Aorta (tissue), 4 donors: ENCODE measurements around the gene NCKIPSD. TPM values are rescaled to one million over a fixed set of nuclear protein-coding genes. Genes with fewer than 3 reads are reported as not detected.

Experiments used
- microRNA-seq, 2 donors: library from miRNA; unstranded; fragments of <30 nt; microRNA quantifications; one replicate each; pipeline ENCODE4 v1.2.0, GENCODE V29; 2020
- polyA plus RNA-seq, 2 donors: library from polyadenylated mRNA; stranded (reverse); fragments of 200-250 nt; gene quantifications; one replicate each; pipeline ENCODE4 v1.2.3, GENCODE V29; 2013
- total RNA-seq, 2 donors: library from RNA; stranded (reverse); fragmentation: NEBNext Ultra II Directional; extraction: Animal tissue kit (Norgen Biotek cat#: 25700); gene quantifications; one replicate each; pipeline ENCODE4 v1.2.1, GENCODE V29; 2021
- donor health status: healthy with polysubstance abuse.
- donor health status: Bipolar disorder and iron deficiency.
- donor health status: DM: no; HTN: no; CAD: no.
- donor health status: DM: yes; HTN: yes; CAD: no.

The NCKIPSD gene
- total and polyA plus RNA-seq, 4 donors = 11.8 to 31.9 (median 27.5) TPM

Small RNA genes lying within 50 kb of the gene (microRNA-seq; reads per million reads assigned to microRNA genes)
- 0 reads per million in 2 donors for gene MIR4793

Other genes starting within 250 kb of the NCKIPSD start
- gene CCDC51, start 245.8 kb downstream of the NCKIPSD start, total RNA-seq = 1 to 10 TPM; 6.4 to 6.7 TPM
- gene CCDC51, start 245.8 kb downstream of the NCKIPSD start, polyA plus RNA-seq = 10 to 100 TPM in 1 of 2 donors, 1 to 10 TPM in 1; 9.5 to 12.7 TPM
- 100 to 1,000 TPM; 114 to 128 TPM for gene TMA7, start 245.7 kb downstream of the NCKIPSD start, total RNA-seq
- 100 to 1,000 TPM; 302 to 686 TPM for gene TMA7, start 245.7 kb downstream of the NCKIPSD start, polyA plus RNA-seq
- gene ATRIP, start 239.2 kb downstream of the NCKIPSD start, total RNA-seq = 1 to 10 TPM; 5.0 to 6.3 TPM
- gene ATRIP, start 239.2 kb downstream of the NCKIPSD start, polyA plus RNA-seq = 1 to 10 TPM; 4.0 to 7.5 TPM
- gene SHISA5, start 181.7 kb downstream of the NCKIPSD start, total RNA-seq = 100 to 1,000 TPM; 170 to 183 TPM
- gene SHISA5, start 181.7 kb downstream of the NCKIPSD start, polyA plus RNA-seq = 100 to 1,000 TPM in 1 of 2 donors, 10 to 100 TPM in 1; 64.2 to 113 TPM
- gene PFKFB4, start 129.1 kb downstream of the NCKIPSD start, total RNA-seq = 10 to 100 TPM in 1 of 2 donors, 1 to 10 TPM in 1; 7.2 to 14.6 TPM
- 1 to 10 TPM; 2.8 to 5.6 TPM for gene PFKFB4, start 129.1 kb downstream of the NCKIPSD start, polyA plus RNA-seq
- under 1 TPM in 1 of 2 donors, not detected in 1; 0.24 TPM for gene UCN2, start 122.1 kb downstream of the NCKIPSD start, total RNA-seq
- gene UCN2, start 122.1 kb downstream of the NCKIPSD start, polyA plus RNA-seq = 1 to 10 TPM in 1 of 2 donors, not detected in 1; 6.8 TPM
- 1 to 10 TPM; 5.4 to 6.7 TPM for gene COL7A1, start 90.6 kb downstream of the NCKIPSD start, total RNA-seq
- gene COL7A1, start 90.6 kb downstream of the NCKIPSD start, polyA plus RNA-seq = 100 to 1,000 TPM in 1 of 2 donors, 1 to 10 TPM in 1; 3.9 to 217 TPM
- gene UQCRC1, start 76.3 kb downstream of the NCKIPSD start, total RNA-seq = 100 to 1,000 TPM in 1 of 2 donors, 10 to 100 TPM in 1; 95.6 to 143 TPM
- 100 to 1,000 TPM; 149 to 203 TPM for gene UQCRC1, start 76.3 kb downstream of the NCKIPSD start, polyA plus RNA-seq
- gene TMEM89, start 64.1 kb downstream of the NCKIPSD start, total RNA-seq = not detected
- gene TMEM89, start 64.1 kb downstream of the NCKIPSD start, polyA plus RNA-seq = 1 to 10 TPM in 1 of 2 donors, not detected in 1; 5.7 TPM
- gene SLC26A6, start 50.5 kb downstream of the NCKIPSD start, total RNA-seq = 10 to 100 TPM; 30.7 to 33.6 TPM
- gene SLC26A6, start 50.5 kb downstream of the NCKIPSD start, polyA plus RNA-seq = 100 to 1,000 TPM in 1 of 2 donors, 10 to 100 TPM in 1; 10.5 to 154 TPM
- gene CELSR3, start 23.0 kb downstream of the NCKIPSD start, total RNA-seq = 1 to 10 TPM in 1 of 2 donors, under 1 TPM in 1; 0.91 to 1.3 TPM
- 1 to 10 TPM in 1 of 2 donors, under 1 TPM in 1; 0.25 to 1.3 TPM for gene CELSR3, start 23.0 kb downstream of the NCKIPSD start, polyA plus RNA-seq
- gene IP6K2, start 31.3 kb upstream of the NCKIPSD start, total RNA-seq = 10 to 100 TPM; 43.9 to 58.2 TPM
- 100 to 1,000 TPM in 1 of 2 donors, 10 to 100 TPM in 1; 46.6 to 105 TPM for gene IP6K2, start 31.3 kb upstream of the NCKIPSD start, polyA plus RNA-seq
- 10 to 100 TPM; 52.8 to 59.6 TPM for gene PRKAR2A, start 162.0 kb upstream of the NCKIPSD start, total RNA-seq
- 10 to 100 TPM in 1 of 2 donors, 1 to 10 TPM in 1; 9.1 to 10.7 TPM for gene PRKAR2A, start 162.0 kb upstream of the NCKIPSD start, polyA plus RNA-seq
- 10 to 100 TPM; 11.8 to 12.4 TPM for gene SLC25A20, start 213.0 kb upstream of the NCKIPSD start, total RNA-seq
- 10 to 100 TPM; 16.9 to 33.9 TPM for gene SLC25A20, start 213.0 kb upstream of the NCKIPSD start, polyA plus RNA-seq
- 10 to 100 TPM; 84.1 to 89.4 TPM for gene ARIH2, start 232.9 kb upstream of the NCKIPSD start, total RNA-seq
- gene ARIH2, start 232.9 kb upstream of the NCKIPSD start, polyA plus RNA-seq = 10 to 100 TPM; 50.0 to 51.7 TPM